Measurements from ENCODE around the gene MYOCOS. TPM values are rescaled to one million over a fixed set of nuclear protein-coding genes. Genes with fewer than 3 reads are reported as not detected.

MYOCOS gene
- total RNA-seq, 4 donors from 2014 or later: not detected

- TF ChIP-seq EP300 (IDR thresholded peaks at IDR 0.05): no peak
- no peak for TF ChIP-seq CTCF (IDR thresholded peaks at IDR 0.05)
- no peak for TF ChIP-seq POLR2A (IDR thresholded peaks at IDR 0.05)
- no peak for TF ChIP-seq POLR2AphosphoS5 (IDR thresholded peaks at IDR 0.05)
- 48 to 51% methylated on average over 2 of the region's 2 CpGs for WGBS, 2 donors (ENCODE audit: low coverage in 1 of 2)
- H3K27me3 ChIP-seq: no peaks in the 10 kb centered on the region
- H3K4me3 ChIP-seq: no peak overlapping the region
- H3K27ac ChIP-seq: no peak overlapping the region
- no peaks in the 10 kb centered on the region for H3K9me3 ChIP-seq
- no peaks in the 10 kb centered on the region for H3K4me1 ChIP-seq
- no peaks in the 10 kb centered on the region for H3K36me3 ChIP-seq
- no peak for ATAC-seq
Observed at GRCh38 chr1:171616586-171616985, 5.5 kb upstream of the MYOCOS start.

GRCh38 chr1:171623651-171624331 is 1.7 kb downstream of the MYOCOS start:
- Histone ChIP-seq H3K36me3 (no peaks in the 10 kb centered on the region), H3K4me3 (no peak overlapping the region), H3K27ac (no peak overlapping the region), H3K27me3 (no peaks in the 10 kb centered on the region), H3K4me1 (no peaks in the 10 kb centered on the region), H3K9me3 (no peaks in the 10 kb centered on the region)
- TF ChIP-seq POLR2AphosphoS5 (IDR thresholded peaks at IDR 0.05) (no peak), POLR2A (IDR thresholded peaks at IDR 0.05) (no peak), EP300 (IDR thresholded peaks at IDR 0.05) (no peak), CTCF (IDR thresholded peaks at IDR 0.05) (no peak)
- 53 to 63% methylated on average over 3 to 6 of the region's 9 CpGs for WGBS, 2 donors (ENCODE audit: low coverage in 1 of 2)
- ATAC-seq: no peak

- TF ChIP-seq POLR2AphosphoS5 (IDR thresholded peaks at IDR 0.05): no peak
- no peak for TF ChIP-seq CTCF (IDR thresholded peaks at IDR 0.05)
- no peak for TF ChIP-seq POLR2A (IDR thresholded peaks at IDR 0.05)
- TF ChIP-seq EP300 (IDR thresholded peaks at IDR 0.05): no peak
- Histone ChIP-seq H3K27ac (no peak overlapping the region), H3K4me3 (no peak overlapping the region), H3K27me3 (no peaks in the 10 kb centered on the region), H3K9me3 (no peaks in the 10 kb centered on the region), H3K4me1 (no peaks in the 10 kb centered on the region), H3K36me3 (no peaks in the 10 kb centered on the region)
- 67 to 80% methylated on average over 1 of the region's 1 CpG for WGBS, 2 donors (ENCODE audit: low coverage in 1 of 2)
- ATAC-seq: no peak
Observed at GRCh38 chr1:171625225-171625624, 3.2 kb downstream of the MYOCOS start.

GRCh38 chr1:171627020-171627419 is 5.0 kb downstream of the MYOCOS start:
- ATAC-seq: no peak
- H3K9me3 ChIP-seq: peaks cover 0 to 4% (median 0%) of the 10 kb centered on the region in 3 donors
- 79 to 100% methylated on average over 4 to 5 of the region's 5 CpGs for WGBS, 2 donors (ENCODE audit: low coverage in 1 of 2)

More at GRCh38 chr1:171627020-171627419, 5.0 kb downstream of the MYOCOS start:
- Histone ChIP-seq H3K4me3 (no peak overlapping the region), H3K27ac (no peak overlapping the region), H3K27me3 (no peaks in the 10 kb centered on the region), H3K36me3 (no peaks in the 10 kb centered on the region), H3K4me1 (no peaks in the 10 kb centered on the region)
- no peak for TF ChIP-seq POLR2A (IDR thresholded peaks at IDR 0.05)
- TF ChIP-seq POLR2AphosphoS5 (IDR thresholded peaks at IDR 0.05): no peak
- no peak for TF ChIP-seq EP300 (IDR thresholded peaks at IDR 0.05)
- no peak for TF ChIP-seq CTCF (IDR thresholded peaks at IDR 0.05)
